GM19025 (cell line): ENCODE data around the gene SELPLG.
"Not testable (repeated sequence)": the region's sequence is repeated elsewhere in the genome, so short reads cannot be mapped to it uniquely, and the experiment has no call there.

Source experiments
- ATAC-seq: cut with Tn5 transposase; IDR thresholded peaks from one replicate; pipeline ENCODE4 v1.9.1; 2021; ENCODE audit warnings: mild to moderate bottlenecking, low read depth, moderate library complexity; ENCODE audit not compliant: unreplicated experiment

Gene SELPLG

GRCh38 chr12:108575199-108575912, 58.3 kb downstream of the SELPLG start:
- no peak for ATAC-seq

- not testable (repeated sequence) for ATAC-seq
These were observed 59.4 kb downstream of the SELPLG start for GRCh38 chr12:108574276-108574675.

- ATAC-seq, result no peak
These were observed 60.4 kb downstream of the SELPLG start for GRCh38 chr12:108573317-108573716.

- peak; percentile 33 for ATAC-seq
These were observed 61.4 kb downstream of the SELPLG start for GRCh38 chr12:108572166-108572790.
